ENCODE measurements around the gene CTIF.

The CTIF gene

DNA sequence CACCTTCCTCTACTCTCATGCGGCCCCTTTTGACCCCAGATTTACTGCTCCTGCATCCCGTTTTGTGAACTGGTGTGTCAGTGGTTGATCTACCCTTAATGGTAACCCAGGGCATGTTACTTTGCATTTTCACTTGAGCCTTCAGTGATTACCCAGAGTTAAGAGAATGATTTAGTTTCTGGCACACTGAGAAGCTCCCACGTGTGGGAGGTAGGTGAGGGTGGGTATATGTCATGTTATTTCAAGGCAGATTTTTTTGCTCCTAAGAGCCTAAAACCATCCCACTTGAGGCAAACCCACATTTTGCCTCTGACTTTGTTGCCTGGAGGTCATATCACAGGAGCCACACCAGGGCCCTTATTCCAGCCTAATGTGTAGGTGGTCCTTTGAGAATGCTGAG is 186.7 kb downstream of the CTIF start:
- no peak overlapping the region for H3K27ac ChIP-seq (ENCODE audit: low read length)
- no peak overlapping the region for H2AFZ ChIP-seq (ENCODE audit: low read depth, low read length)
- peaks cover 16% of the 10 kb centered on the region; the same call in 1 of the 2 replicates for H4K20me1 ChIP-seq (ENCODE audit: insufficient read depth, low read length)
- no peak overlapping the region for H3K4me3 ChIP-seq (ENCODE audit: low read length)
- TF ChIP-seq, protein P1, sequence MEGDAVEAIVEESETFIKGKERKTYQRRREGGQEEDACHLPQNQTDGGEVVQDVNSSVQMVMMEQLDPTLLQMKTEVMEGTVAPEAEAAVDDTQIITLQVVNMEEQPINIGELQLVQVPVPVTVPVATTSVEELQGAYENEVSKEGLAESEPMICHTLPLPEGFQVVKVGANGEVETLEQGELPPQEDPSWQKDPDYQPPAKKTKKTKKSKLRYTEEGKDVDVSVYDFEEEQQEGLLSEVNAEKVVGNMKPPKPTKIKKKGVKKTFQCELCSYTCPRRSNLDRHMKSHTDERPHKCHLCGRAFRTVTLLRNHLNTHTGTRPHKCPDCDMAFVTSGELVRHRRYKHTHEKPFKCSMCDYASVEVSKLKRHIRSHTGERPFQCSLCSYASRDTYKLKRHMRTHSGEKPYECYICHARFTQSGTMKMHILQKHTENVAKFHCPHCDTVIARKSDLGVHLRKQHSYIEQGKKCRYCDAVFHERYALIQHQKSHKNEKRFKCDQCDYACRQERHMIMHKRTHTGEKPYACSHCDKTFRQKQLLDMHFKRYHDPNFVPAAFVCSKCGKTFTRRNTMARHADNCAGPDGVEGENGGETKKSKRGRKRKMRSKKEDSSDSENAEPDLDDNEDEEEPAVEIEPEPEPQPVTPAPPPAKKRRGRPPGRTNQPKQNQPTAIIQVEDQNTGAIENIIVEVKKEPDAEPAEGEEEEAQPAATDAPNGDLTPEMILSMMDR (IDR thresholded peaks at IDR 0.05; ENCODE audit: low read depth, low read length), result no peak
- TF ChIP-seq EZH2phosphoT487 (IDR thresholded peaks at IDR 0.05; ENCODE audit: low read depth), result no peak
- H3K4me2 ChIP-seq (ENCODE audit: low read length), result no peak overlapping the region
- no peaks in the 10 kb centered on the region for H3K79me2 ChIP-seq (ENCODE audit: low read length)
- no peaks in the 10 kb centered on the region for H3K27me3 ChIP-seq (ENCODE audit: low read depth, low read length)
- no peak overlapping the region for H3K9ac ChIP-seq (ENCODE audit: low read length)
- peaks cover 12% of the 10 kb centered on the region; the same call in 1 of the 2 replicates for H3K9me3 ChIP-seq (ENCODE audit: insufficient read depth, low read length)
- H3K36me3 ChIP-seq (replicated peaks; ENCODE audit: low read depth, low read length), result peaks cover 22% of the 10 kb centered on the region
- peaks cover 21% of the 10 kb centered on the region for H3K4me1 ChIP-seq (ENCODE audit: low read length)

DNA sequence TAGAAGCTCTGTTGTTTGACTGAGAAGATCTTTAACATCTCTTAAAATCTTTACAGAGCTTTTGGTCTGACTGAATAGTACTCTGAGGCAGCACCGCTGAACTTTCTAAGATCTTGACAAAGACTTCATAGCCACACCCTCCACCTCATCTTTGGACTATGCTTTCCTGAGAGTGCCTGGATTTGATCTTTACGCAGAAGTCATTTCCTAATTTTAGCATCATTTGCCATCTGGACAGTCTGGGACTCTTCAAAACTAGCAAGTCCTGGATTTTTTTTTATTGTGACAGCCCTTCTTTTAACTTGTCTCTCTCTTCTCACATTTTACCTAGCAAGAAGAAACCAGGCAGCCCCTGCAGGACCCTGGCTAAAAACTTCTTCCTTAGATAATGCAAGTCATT is 188.8 kb downstream of the CTIF start:
- Histone ChIP-seq H3K9ac (ENCODE audit: low read length) (no peak overlapping the region), H3K4me2 (ENCODE audit: low read length) (no peak overlapping the region)
- no peak for TF ChIP-seq EZH2phosphoT487 (IDR thresholded peaks at IDR 0.05; ENCODE audit: low read depth)
- TF ChIP-seq, protein P1 (IDR thresholded peaks at IDR 0.05; ENCODE audit: low read depth, low read length), result no peak

DNA sequence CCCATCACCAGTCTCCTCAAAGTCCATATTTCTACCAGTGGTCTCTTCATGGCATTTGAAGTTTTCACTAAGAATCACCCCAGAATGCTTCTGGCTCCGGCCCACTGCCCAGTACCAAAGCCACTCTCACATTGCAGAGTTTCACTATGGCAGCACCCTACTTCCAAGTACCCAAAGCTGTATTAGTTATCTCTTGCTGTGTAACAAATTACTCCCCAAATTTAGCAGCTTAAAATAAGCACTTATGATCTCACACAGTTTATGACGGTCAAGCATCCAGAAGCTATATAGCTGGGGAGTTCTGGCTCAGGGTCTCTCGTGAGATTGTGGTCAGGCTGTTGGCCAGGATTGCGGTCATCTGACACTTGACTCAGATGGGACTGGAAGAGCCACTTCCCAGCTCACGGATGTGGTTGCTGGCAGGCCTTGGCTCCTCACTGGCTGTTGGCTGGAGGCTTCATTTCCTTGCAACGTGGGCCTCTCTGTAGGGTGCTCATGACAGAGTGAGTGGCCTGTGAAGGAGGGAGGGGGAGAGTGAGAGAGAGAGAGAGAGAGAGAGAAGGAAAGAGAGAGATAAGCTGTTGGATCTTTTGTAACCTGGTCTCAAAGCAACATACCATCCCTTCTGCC is 189.5 kb downstream of the CTIF start:
- Histone ChIP-seq H3K9ac (ENCODE audit: low read length) (no peak overlapping the region), H3K9me3 (ENCODE audit: insufficient read depth, low read length) (peaks cover 12% of the 10 kb centered on the region; the same call in 1 of the 2 replicates), H3K79me2 (ENCODE audit: low read length) (no peaks in the 10 kb centered on the region), H3K4me3 (ENCODE audit: low read length) (no peak overlapping the region), H3K36me3 (replicated peaks; ENCODE audit: low read depth, low read length) (peaks cover 22% of the 10 kb centered on the region), H3K27me3 (ENCODE audit: low read depth, low read length) (0 out of 2 replicates have a peak, but pooled peaks cover 5% of the 10 kb centered on the region), H3K4me1 (ENCODE audit: low read length) (peaks cover 23% of the 10 kb centered on the region), H3K27ac (ENCODE audit: low read length) (no peak overlapping the region), H2AFZ (ENCODE audit: low read depth, low read length) (no peak overlapping the region), H4K20me1 (ENCODE audit: insufficient read depth, low read length) (peaks cover 13% of the 10 kb centered on the region), H3K4me2 (ENCODE audit: low read length) (no peak overlapping the region)
- TF ChIP-seq EZH2phosphoT487 (IDR thresholded peaks at IDR 0.05; ENCODE audit: low read depth), result no peak
- TF ChIP-seq, protein P1 (IDR thresholded peaks at IDR 0.05; ENCODE audit: low read depth, low read length), result no peak

More for the DNA sequence above, 188.8 kb downstream of the CTIF start:
- H3K4me1 ChIP-seq (ENCODE audit: low read length), result peaks cover 23% of the 10 kb centered on the region
- H3K27me3 ChIP-seq (ENCODE audit: low read depth, low read length), result 0 out of 2 replicates have a peak, but pooled peaks cover 4% of the 10 kb centered on the region
- no peak overlapping the region for H3K27ac ChIP-seq (ENCODE audit: low read length)
- no peak overlapping the region for H2AFZ ChIP-seq (ENCODE audit: low read depth, low read length)
- peaks cover 22% of the 10 kb centered on the region for H3K36me3 ChIP-seq (replicated peaks; ENCODE audit: low read depth, low read length)
- H3K9me3 ChIP-seq (ENCODE audit: insufficient read depth, low read length), result peaks cover 12% of the 10 kb centered on the region; the same call in 1 of the 2 replicates
- no peaks in the 10 kb centered on the region for H3K79me2 ChIP-seq (ENCODE audit: low read length)
- H4K20me1 ChIP-seq (ENCODE audit: insufficient read depth, low read length), result peaks cover 16% of the 10 kb centered on the region
- H3K4me3 ChIP-seq (ENCODE audit: low read length), result no peak overlapping the region

DNA sequence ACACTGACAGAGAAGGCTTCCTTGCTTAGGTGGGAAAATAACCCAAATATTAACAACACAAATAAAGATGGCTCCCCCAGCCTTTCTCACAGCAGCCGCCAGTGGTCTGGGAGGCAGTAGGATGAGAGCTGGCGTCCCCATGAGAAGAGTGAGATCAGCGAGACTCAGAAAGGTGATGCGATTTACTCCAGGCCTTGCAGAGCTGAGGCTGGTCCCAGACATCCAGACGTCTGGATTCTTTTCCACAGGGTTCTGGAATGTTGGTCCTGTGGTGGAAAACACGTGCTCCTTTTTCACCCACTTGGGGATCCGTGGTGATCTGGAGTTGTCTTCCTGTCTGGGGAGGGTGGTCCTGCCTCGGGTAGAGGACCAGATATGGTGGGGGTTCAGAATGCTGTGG is 190.6 kb downstream of the CTIF start:
- TF ChIP-seq, protein P1 (IDR thresholded peaks at IDR 0.05; ENCODE audit: low read depth, low read length), result no peak
- no peak for TF ChIP-seq EZH2phosphoT487 (IDR thresholded peaks at IDR 0.05; ENCODE audit: low read depth)
- 0 out of 2 replicates have a peak, but pooled peaks cover 5% of the 10 kb centered on the region for H3K27me3 ChIP-seq (ENCODE audit: low read depth, low read length)
- no peak overlapping the region for H3K27ac ChIP-seq (ENCODE audit: low read length)
- H3K4me3 ChIP-seq (ENCODE audit: low read length), result no peak overlapping the region
- H3K4me2 ChIP-seq (ENCODE audit: low read length), result no peak overlapping the region
- H4K20me1 ChIP-seq (ENCODE audit: insufficient read depth, low read length), result peaks cover 6% of the 10 kb centered on the region
- H3K36me3 ChIP-seq (replicated peaks; ENCODE audit: low read depth, low read length), result peaks cover 22% of the 10 kb centered on the region
- no peaks in the 10 kb centered on the region for H3K79me2 ChIP-seq (ENCODE audit: low read length)
- peaks cover 12% of the 10 kb centered on the region; the same call in 1 of the 2 replicates for H3K9me3 ChIP-seq (ENCODE audit: insufficient read depth, low read length)
- H2AFZ ChIP-seq (ENCODE audit: low read depth, low read length), result no peak overlapping the region
- peaks cover 19% of the 10 kb centered on the region for H3K4me1 ChIP-seq (ENCODE audit: low read length)
- H3K9ac ChIP-seq (ENCODE audit: low read length), result no peak overlapping the region
